ENCODE results near the gene TMEM108.

DNA sequence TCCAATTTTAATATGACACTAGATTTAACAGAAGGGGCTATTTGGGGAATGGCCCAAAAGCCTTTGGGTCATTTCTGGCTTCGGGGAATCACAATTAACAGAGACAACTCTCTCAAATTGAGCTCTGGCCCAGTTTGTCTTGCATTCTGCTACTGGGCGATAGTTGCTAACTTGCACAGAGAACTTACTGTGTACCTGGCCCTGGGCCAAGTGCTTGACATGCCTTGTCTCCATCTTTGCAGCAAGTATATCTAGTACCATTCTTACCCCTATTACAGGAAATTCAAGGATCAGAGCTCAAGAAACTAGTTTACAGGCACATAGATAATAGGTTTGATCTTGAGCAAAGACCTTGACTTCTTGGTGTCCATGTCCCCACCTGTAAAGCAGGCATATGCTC, 175.7 kb downstream of the TMEM108 start:
- TF ChIP-seq, protein P1, sequence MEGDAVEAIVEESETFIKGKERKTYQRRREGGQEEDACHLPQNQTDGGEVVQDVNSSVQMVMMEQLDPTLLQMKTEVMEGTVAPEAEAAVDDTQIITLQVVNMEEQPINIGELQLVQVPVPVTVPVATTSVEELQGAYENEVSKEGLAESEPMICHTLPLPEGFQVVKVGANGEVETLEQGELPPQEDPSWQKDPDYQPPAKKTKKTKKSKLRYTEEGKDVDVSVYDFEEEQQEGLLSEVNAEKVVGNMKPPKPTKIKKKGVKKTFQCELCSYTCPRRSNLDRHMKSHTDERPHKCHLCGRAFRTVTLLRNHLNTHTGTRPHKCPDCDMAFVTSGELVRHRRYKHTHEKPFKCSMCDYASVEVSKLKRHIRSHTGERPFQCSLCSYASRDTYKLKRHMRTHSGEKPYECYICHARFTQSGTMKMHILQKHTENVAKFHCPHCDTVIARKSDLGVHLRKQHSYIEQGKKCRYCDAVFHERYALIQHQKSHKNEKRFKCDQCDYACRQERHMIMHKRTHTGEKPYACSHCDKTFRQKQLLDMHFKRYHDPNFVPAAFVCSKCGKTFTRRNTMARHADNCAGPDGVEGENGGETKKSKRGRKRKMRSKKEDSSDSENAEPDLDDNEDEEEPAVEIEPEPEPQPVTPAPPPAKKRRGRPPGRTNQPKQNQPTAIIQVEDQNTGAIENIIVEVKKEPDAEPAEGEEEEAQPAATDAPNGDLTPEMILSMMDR (IDR thresholded peaks at IDR 0.05) = no peak
- no peak for TF ChIP-seq POLR2A (IDR thresholded peaks at IDR 0.05)
- no peak for TF ChIP-seq POLR2AphosphoS5 (IDR thresholded peaks at IDR 0.05)
- TF ChIP-seq EP300 (IDR thresholded peaks at IDR 0.05) = no peak

Data from suprapubic skin (tissue), 4 donors.